Measurements from ENCODE around the gene RABEP1.

The RABEP1 gene

GRCh38 chr17:5282642-5283217 is 646 bp downstream of the RABEP1 start:
- peak in 2 of 5 donors; percentile 22 to 23 for DNase-seq

GRCh38 chr17:5283571-5284315 is 1.7 kb downstream of the RABEP1 start:
- DNase-seq, result no peak

- DNase-seq, result no peak
Measured at GRCh38 chr17:5284681-5285080, 2.6 kb downstream of the RABEP1 start.

GRCh38 chr17:5286846-5287245 is 4.8 kb downstream of the RABEP1 start:
- no peak for DNase-seq

GRCh38 chr17:5291683-5292350 is 9.7 kb downstream of the RABEP1 start:
- DNase-seq, result no peak

- no peak for DNase-seq
Measured at GRCh38 chr17:5297245-5297644, 15.2 kb downstream of the RABEP1 start.

- DNase-seq, result no peak
Measured at GRCh38 chr17:5299383-5299782, 17.3 kb downstream of the RABEP1 start.

- DNase-seq, result no peak
Measured at GRCh38 chr17:5304636-5305035, 22.6 kb downstream of the RABEP1 start.

- no peak for DNase-seq
Measured at GRCh38 chr17:5309851-5310250, 27.8 kb downstream of the RABEP1 start.

- DNase-seq, result no peak
Measured at GRCh38 chr17:5325851-5326250, 43.8 kb downstream of the RABEP1 start.

GRCh38 chr17:5329784-5330557 is 47.9 kb downstream of the RABEP1 start:
- no peak for DNase-seq

GRCh38 chr17:5330981-5331380 is 48.9 kb downstream of the RABEP1 start:
- DNase-seq, result no peak

GRCh38 chr17:5331506-5331905 is 49.4 kb downstream of the RABEP1 start:
- no peak for DNase-seq

- no peak for DNase-seq
Measured at GRCh38 chr17:5344914-5345313, 62.8 kb downstream of the RABEP1 start.

GRCh38 chr17:5352681-5353289 is 70.7 kb downstream of the RABEP1 start:
- no peak for DNase-seq

- no peak for DNase-seq
Measured at GRCh38 chr17:5354310-5354709, 72.2 kb downstream of the RABEP1 start.

- no peak for DNase-seq
Measured at GRCh38 chr17:5354886-5355415, 72.9 kb downstream of the RABEP1 start.

- no peak for DNase-seq
Measured at GRCh38 chr17:5355421-5356129, 73.5 kb downstream of the RABEP1 start.

GRCh38 chr17:5361426-5361825 is 79.3 kb downstream of the RABEP1 start:
- no peak for DNase-seq

- no peak for DNase-seq
Measured at GRCh38 chr17:5362162-5362811, 80.2 kb downstream of the RABEP1 start.

- no peak for DNase-seq
Measured at GRCh38 chr17:5364156-5364555, 82.1 kb downstream of the RABEP1 start.
